Ovary (tissue), 9 donors: Measurements from ENCODE around the gene SAC3D1. TPM values are rescaled to one million over a fixed set of nuclear protein-coding genes. Genes with fewer than 3 reads are reported as not detected.

Experiments
- DNase-seq, 5 donors: peaks; one replicate each; pipeline ENCODE4 v3.0.0-alpha.2; 2019 to 2020
- H3K27ac ChIP-seq, 2 donors: fragments of 200-600 bp; one replicate each; pipeline versions ENCODE4 v1.5.1 to v1.8.0; 2019 to 2022
- H3K27me3 ChIP-seq: fragments of 200-600 bp; one replicate; pipeline ENCODE4 v1.8.0; 2022
- H3K36me3 ChIP-seq: fragments of 200-600 bp; sonication (generic); one replicate; pipeline ENCODE4 v1.5.1; 2019
- H3K4me1 ChIP-seq: one replicate; pipeline ENCODE4 v1.8.1; 2013; ENCODE audit warnings: mild to moderate bottlenecking, moderate library complexity; ENCODE audit not compliant: insufficient read depth
- H3K4me3 ChIP-seq: fragments of 200-600 bp; sonication (generic); one replicate; pipeline ENCODE4 v1.5.1; 2017
- H3K9me3 ChIP-seq, 2 donors: fragments of 200-600 bp in 1 of 2; sonication (generic) in 1 of 2; one replicate each; pipeline versions ENCODE4 v1.5.1 to v1.8.1; 2013 to 2019; ENCODE audit warnings: mild to moderate bottlenecking in 1 of 2, moderate library complexity in 1 of 2
- EP300 ChIP-seq: sonication (generic); formaldehyde crosslinking; IDR thresholded peaks from one replicate; pipeline ENCODE4 v1.6.1; 2017; ENCODE audit warnings: antibody characterized with exemption
- POLR2A ChIP-seq: fragments of 450-650 bp; IDR thresholded peaks from one replicate; pipeline ENCODE4 v1.6.1; 2017; ENCODE audit warnings: antibody characterized with exemption, mild to moderate bottlenecking, moderate library complexity
- WGBS, 3 donors: extraction: QIAGEN DNeasy Blood & Tissue Kit in 1 of 3; methylation state at CpG; one replicate each; pipeline versions ENCODE4 v1.1.5 to v1.1.7; 2013 to 2017; 5-methylcytosine and 5-hydroxymethylcytosine counted together
- intact Hi-C, 4 donors: fragments of 100-400 bp; cut with DNase I; formaldehyde crosslinking; loops; one replicate each; pipeline versions ENCODE4 v1.11.0 to v1.15.1; 2022 to 2023
- microRNA-seq, 3 donors: library from miRNA; unstranded; fragments of <30 nt; microRNA quantifications; one replicate each; pipeline versions ENCODE4 to v1.2.0, GENCODE V29; 2019 to 2020
- polyA plus RNA-seq, 2 donors: library from polyadenylated mRNA; stranded (reverse); fragments of 200-250 nt in 1 of 2; fragments of 350-450 nt in 1 of 2; fragmentation: Illumina TruSeq in 1 of 2; extraction: RNeasy Lipid Tissue Mini Kit (QIAGEN cat#74804) in 1 of 2; gene quantifications; one replicate each; pipeline ENCODE4 v1.2.3, GENCODE V29; 2013 to 2014
- small RNA-seq: library from RNA; depleted of rRNA; stranded (forward); fragments of <200 nt; gene quantifications from one replicate; pipeline ENCODE3, GENCODE V24; 2016
- total RNA-seq, 7 donors: library from RNA; depleted of rRNA in 2 of 7; stranded (reverse); fragments of >200 nt in 2 of 7; fragmentation: NEBNext Ultra II Directional in 3 of 7; extraction: Animal tissue kit (Norgen Biotek cat#: 25700) in 3 of 7; gene quantifications; one replicate each; pipeline versions ENCODE4 v1.1.0 to v1.2.4, GENCODE V29; 2016 to 2023
- TF ChIP-seq, protein P1 (sequence below), 3 donors: fragments of 450-650 bp in 2 of 3; fragments of 200-600 bp in 1 of 3; IDR thresholded peaks; one replicate each; pipeline versions ENCODE4 v1.5.1 to v1.8.0; 2016 to 2022; ENCODE audit warnings: antibody characterized with exemption in 3 of 3, mild to moderate bottlenecking in 1 of 3
- donor health status: DM: no; HTN: no; CAD: no; lungs with moderate emphysema.
- donor health status: DM: no; HTN: no; CAD: no.
- donor health status: Bipolar disorder and iron deficiency.
- donor health status: DM: yes; HTN: yes; CAD: no.
- donor health status: DM: no; HTN: no; CAD: no.
- donor health status: DM: yes; HTN: yes; CAD: no.

The SAC3D1 gene
- total and polyA plus RNA-seq, 9 donors, result 1.1 to 11.6 (median 7.7) TPM

DNA sequence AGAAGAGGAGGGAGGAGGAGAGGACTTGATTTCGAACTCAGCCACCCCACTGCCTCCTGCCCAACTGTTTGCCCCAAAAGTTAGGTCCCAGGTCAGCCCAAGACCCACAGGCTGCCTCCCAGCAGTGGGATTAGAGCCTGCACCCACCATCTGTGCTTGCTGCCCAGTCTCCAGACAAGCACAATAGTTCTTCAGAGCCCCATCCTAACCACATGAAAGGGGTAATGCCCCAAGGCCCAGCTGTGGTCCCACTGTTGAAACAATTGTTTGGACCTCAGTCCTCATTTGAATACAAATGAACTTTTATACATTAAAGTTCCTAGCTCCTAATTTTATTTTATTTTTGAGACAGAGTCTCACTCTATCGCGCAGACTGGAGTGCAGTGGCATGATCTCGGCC lies 49.6 kb downstream of the SAC3D1 start:
- no peak overlapping the region for H3K4me3 ChIP-seq
- H3K27me3 ChIP-seq, result no peaks in the 10 kb centered on the region
- no peaks in the 10 kb centered on the region for H3K4me1 ChIP-seq
- intact Hi-C loops, result no loop called here
- no peaks in the 10 kb centered on the region for H3K36me3 ChIP-seq
- DNase-seq, result no peak
- no peaks in the 10 kb centered on the region for H3K9me3 ChIP-seq
- H3K27ac ChIP-seq, result no peak overlapping the region
- 90 to 93% (median 91%) methylated on average over 4 of the region's 4 CpGs for WGBS, 3 donors
- TF ChIP-seq EP300 (no peak), POLR2A (no peak)
- TF ChIP-seq, protein P1, sequence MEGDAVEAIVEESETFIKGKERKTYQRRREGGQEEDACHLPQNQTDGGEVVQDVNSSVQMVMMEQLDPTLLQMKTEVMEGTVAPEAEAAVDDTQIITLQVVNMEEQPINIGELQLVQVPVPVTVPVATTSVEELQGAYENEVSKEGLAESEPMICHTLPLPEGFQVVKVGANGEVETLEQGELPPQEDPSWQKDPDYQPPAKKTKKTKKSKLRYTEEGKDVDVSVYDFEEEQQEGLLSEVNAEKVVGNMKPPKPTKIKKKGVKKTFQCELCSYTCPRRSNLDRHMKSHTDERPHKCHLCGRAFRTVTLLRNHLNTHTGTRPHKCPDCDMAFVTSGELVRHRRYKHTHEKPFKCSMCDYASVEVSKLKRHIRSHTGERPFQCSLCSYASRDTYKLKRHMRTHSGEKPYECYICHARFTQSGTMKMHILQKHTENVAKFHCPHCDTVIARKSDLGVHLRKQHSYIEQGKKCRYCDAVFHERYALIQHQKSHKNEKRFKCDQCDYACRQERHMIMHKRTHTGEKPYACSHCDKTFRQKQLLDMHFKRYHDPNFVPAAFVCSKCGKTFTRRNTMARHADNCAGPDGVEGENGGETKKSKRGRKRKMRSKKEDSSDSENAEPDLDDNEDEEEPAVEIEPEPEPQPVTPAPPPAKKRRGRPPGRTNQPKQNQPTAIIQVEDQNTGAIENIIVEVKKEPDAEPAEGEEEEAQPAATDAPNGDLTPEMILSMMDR (IDR thresholded peaks at IDR 0.05), result no peak

Small RNA genes lying within 50 kb of the gene (microRNA-seq; reads per million reads assigned to microRNA genes)
- gene MIR6879, result 0.18 to 0.79 (median 0.38) reads per million in 3 donors

Small RNA genes lying within 50 kb of the gene (small RNA-seq; reads per million reads assigned to genes)
- gene MIR6879 (not detected), gene SNX15 (not detected)

Other genes with a start within 250 kb of the SAC3D1 start
- gene MAP4K2, start 238.0 kb upstream of the SAC3D1 start, total RNA-seq, result 10 to 100 TPM in 5 of 7 donors, 1 to 10 TPM in 2; 5.6 to 15.5 (median 13.0) TPM
- gene MAP4K2, start 238.0 kb upstream of the SAC3D1 start, polyA plus RNA-seq, result 1 to 10 TPM; 2.3 to 9.9 TPM
- gene MEN1, start 230.7 kb upstream of the SAC3D1 start, total RNA-seq, result 10 to 100 TPM; 17.5 to 28.6 (median 22.6) TPM
- gene MEN1, start 230.7 kb upstream of the SAC3D1 start, polyA plus RNA-seq, result 10 to 100 TPM; 14.4 to 20.4 TPM
- 1 to 10 TPM; 2.6 to 9.5 (median 4.0) TPM for gene CDC42BPG, start 196.6 kb upstream of the SAC3D1 start, total RNA-seq
- 1 to 10 TPM in 1 of 2 donors, under 1 TPM in 1; 0.35 to 1.9 TPM for gene CDC42BPG, start 196.6 kb upstream of the SAC3D1 start, polyA plus RNA-seq
- gene EHD1, start 162.6 kb upstream of the SAC3D1 start, total RNA-seq, result 10 to 100 TPM; 14.3 to 87.8 (median 42.2) TPM
- gene EHD1, start 162.6 kb upstream of the SAC3D1 start, polyA plus RNA-seq, result 10 to 100 TPM; 14.5 to 14.8 TPM
- 10 to 100 TPM; 22.2 to 40.1 (median 30.4) TPM for gene ATG2A, start 124.0 kb upstream of the SAC3D1 start, total RNA-seq
- 10 to 100 TPM in 1 of 2 donors, 1 to 10 TPM in 1; 2.2 to 23.4 TPM for gene ATG2A, start 124.0 kb upstream of the SAC3D1 start, polyA plus RNA-seq
- 10 to 100 TPM in 5 of 7 donors, 1 to 10 TPM in 2; 9.0 to 12.8 (median 12.2) TPM for gene PPP2R5B, start 116.5 kb upstream of the SAC3D1 start, total RNA-seq
- 10 to 100 TPM in 1 of 2 donors, 1 to 10 TPM in 1; 8.0 to 16.2 TPM for gene PPP2R5B, start 116.5 kb upstream of the SAC3D1 start, polyA plus RNA-seq
- gene GPHA2, start 105.3 kb upstream of the SAC3D1 start, total RNA-seq, result 1 to 10 TPM in 3 of 7 donors, under 1 TPM in 3, not detected in 1; 0.45 to 1.6 (median 0.88) TPM
- gene GPHA2, start 105.3 kb upstream of the SAC3D1 start, polyA plus RNA-seq, result under 1 TPM in 1 of 2 donors, not detected in 1; 0.58 TPM
- under 1 TPM in 1 of 7 donors, not detected in 6; 0.46 TPM for gene MAJIN, start 69.1 kb upstream of the SAC3D1 start, total RNA-seq
- not detected for gene MAJIN, start 69.1 kb upstream of the SAC3D1 start, polyA plus RNA-seq
- gene BATF2, start 44.2 kb upstream of the SAC3D1 start, total RNA-seq, result 1 to 10 TPM; 1.4 to 3.4 (median 2.3) TPM
- gene BATF2, start 44.2 kb upstream of the SAC3D1 start, polyA plus RNA-seq, result 1 to 10 TPM; 1.5 to 2.8 TPM
- gene ARL2, start 27.1 kb upstream of the SAC3D1 start, total RNA-seq, result 100 to 1,000 TPM in 4 of 7 donors, 10 to 100 TPM in 3; 77.3 to 147 (median 101) TPM
- gene ARL2, start 27.1 kb upstream of the SAC3D1 start, polyA plus RNA-seq, result 10 to 100 TPM; 60.9 to 86.3 TPM
- 10 to 100 TPM; 10.2 to 30.5 (median 19.9) TPM for gene SNX15, start 13.8 kb upstream of the SAC3D1 start, total RNA-seq
- gene SNX15, start 13.8 kb upstream of the SAC3D1 start, polyA plus RNA-seq, result 10 to 100 TPM; 15.0 to 23.8 TPM
- gene NAALADL1, start 17.3 kb downstream of the SAC3D1 start, total RNA-seq, result 10 to 100 TPM; 12.1 to 33.7 (median 17.6) TPM
- gene NAALADL1, start 17.3 kb downstream of the SAC3D1 start, polyA plus RNA-seq, result 10 to 100 TPM in 1 of 2 donors, 1 to 10 TPM in 1; 7.1 to 33.2 TPM
- 1 to 10 TPM in 2 of 7 donors, under 1 TPM in 4, not detected in 1; 0.38 to 2.8 (median 0.52) TPM for gene CDCA5, start 42.8 kb downstream of the SAC3D1 start, total RNA-seq
- gene CDCA5, start 42.8 kb downstream of the SAC3D1 start, polyA plus RNA-seq, result 1 to 10 TPM; 1.0 to 1.2 TPM
- gene ZFPL1, start 43.0 kb downstream of the SAC3D1 start, total RNA-seq, result 10 to 100 TPM; 30.5 to 41.6 (median 35.1) TPM
- 10 to 100 TPM; 11.2 to 44.8 TPM for gene ZFPL1, start 43.0 kb downstream of the SAC3D1 start, polyA plus RNA-seq
- gene VPS51, start 55.0 kb downstream of the SAC3D1 start, total RNA-seq, result 100 to 1,000 TPM; 149 to 543 (median 231) TPM
- 100 to 1,000 TPM in 1 of 2 donors, 10 to 100 TPM in 1; 51.1 to 221 TPM for gene VPS51, start 55.0 kb downstream of the SAC3D1 start, polyA plus RNA-seq
- gene TM7SF2, start 70.7 kb downstream of the SAC3D1 start, total RNA-seq, result 100 to 1,000 TPM in 1 of 7 donors, 10 to 100 TPM in 6; 30.0 to 170 (median 63.6) TPM
- gene TM7SF2, start 70.7 kb downstream of the SAC3D1 start, polyA plus RNA-seq, result 100 to 1,000 TPM in 1 of 2 donors, 10 to 100 TPM in 1; 88.8 to 128 TPM
- 10 to 100 TPM; 10.0 to 33.7 (median 13.4) TPM for gene ZNHIT2, start 76.5 kb downstream of the SAC3D1 start, total RNA-seq
- 10 to 100 TPM in 1 of 2 donors, not detected in 1; 13.1 TPM for gene ZNHIT2, start 76.5 kb downstream of the SAC3D1 start, polyA plus RNA-seq
- gene FAU, start 80.9 kb downstream of the SAC3D1 start, total RNA-seq, result 1,000 to 10,000 TPM; 1,141 to 2,272 (median 1,835) TPM
- 1,000 to 10,000 TPM; 1,053 to 1,798 TPM for gene FAU, start 80.9 kb downstream of the SAC3D1 start, polyA plus RNA-seq
- 10 to 100 TPM; 47.1 to 61.8 (median 50.4) TPM for gene MRPL49, start 81.1 kb downstream of the SAC3D1 start, total RNA-seq
- 100 to 1,000 TPM in 1 of 2 donors, 10 to 100 TPM in 1; 64.0 to 106 TPM for gene MRPL49, start 81.1 kb downstream of the SAC3D1 start, polyA plus RNA-seq
- 10 to 100 TPM; 21.1 to 73.0 (median 53.3) TPM for gene SYVN1, start 93.3 kb downstream of the SAC3D1 start, total RNA-seq
- 10 to 100 TPM; 26.7 to 59.6 TPM for gene SYVN1, start 93.3 kb downstream of the SAC3D1 start, polyA plus RNA-seq
- gene SPDYC, start 129.0 kb downstream of the SAC3D1 start, total RNA-seq, result not detected
- gene SPDYC, start 129.0 kb downstream of the SAC3D1 start, polyA plus RNA-seq, result under 1 TPM in 1 of 2 donors, not detected in 1; 0.07 TPM
- gene CAPN1, start 140.7 kb downstream of the SAC3D1 start, total RNA-seq, result 100 to 1,000 TPM in 6 of 7 donors, 10 to 100 TPM in 1; 99.0 to 178 (median 128) TPM
- gene CAPN1, start 140.7 kb downstream of the SAC3D1 start, polyA plus RNA-seq, result 10 to 100 TPM; 20.0 to 67.4 TPM
- 10 to 100 TPM in 3 of 7 donors, 1 to 10 TPM in 4; 4.5 to 10.4 (median 8.6) TPM for gene POLA2, start 220.8 kb downstream of the SAC3D1 start, total RNA-seq
- 10 to 100 TPM in 1 of 2 donors, 1 to 10 TPM in 1; 8.6 to 13.3 TPM for gene POLA2, start 220.8 kb downstream of the SAC3D1 start, polyA plus RNA-seq